Smooth muscle cell (in vitro differentiated cells): Measurements from ENCODE around the gene CNTN4. TPM values are rescaled to one million over a fixed set of nuclear protein-coding genes. Genes with fewer than 3 reads are reported as not detected.

ENCODE experiments used
- DNase-seq: peaks from one replicate; lab custom pipeline; 2025; ENCODE audit not compliant: unreplicated experiment; lab: John Stamatoyannopoulos, UW
- H2AFZ ChIP-seq: fragments of 200-600 bp; sonication (generic); 2 replicates; pipeline ENCODE4 v1.6.0; 2016; ENCODE audit warnings: antibody characterized with exemption, low read depth, mild to moderate bottlenecking
- H3F3A ChIP-seq: fragments of 200-600 bp; sonication (generic); 2 replicates; pipeline ENCODE4 v1.6.0; 2017; ENCODE audit warnings: antibody characterized with exemption, low read depth
- H3K27ac ChIP-seq: fragments of 200-600 bp; sonication (generic); 2 replicates; pipeline ENCODE4 v1.5.1; 2016; ENCODE audit warnings: low read depth, mild to moderate bottlenecking
- H3K27me3 ChIP-seq: fragments of 200-600 bp; sonication (generic); 2 replicates; pipeline ENCODE4 v1.6.1; 2016; ENCODE audit warnings: low read depth, mild to moderate bottlenecking
- H3K36me3 ChIP-seq: fragments of 200-600 bp; sonication (generic); 2 replicates; pipeline ENCODE4 v1.5.1; 2016; ENCODE audit warnings: low read depth
- H3K4me1 ChIP-seq: fragments of 200-600 bp; sonication (generic); 2 replicates; pipeline ENCODE4 v1.5.1; 2016; ENCODE audit warnings: low read depth
- H3K4me2 ChIP-seq: fragments of 200-600 bp; sonication (generic); 2 replicates; pipeline ENCODE4 v1.6.0; 2016; ENCODE audit warnings: mild to moderate bottlenecking
- H3K4me3 ChIP-seq: fragments of 200-600 bp; sonication (generic); 2 replicates; pipeline ENCODE4 v1.5.1; 2016; ENCODE audit warnings: mild to moderate bottlenecking
- H3K79me2 ChIP-seq: fragments of 200-600 bp; sonication (generic); 2 replicates; pipeline ENCODE4 v1.6.0; 2016; ENCODE audit warnings: low read depth, mild to moderate bottlenecking
- H3K9ac ChIP-seq: fragments of 200-600 bp; sonication (generic); 2 replicates; pipeline ENCODE4 v1.6.0; 2016; ENCODE audit warnings: low read depth
- H3K9me3 ChIP-seq: fragments of 200-600 bp; sonication (generic); replicated peaks from 2 replicates; pipeline ENCODE4 v1.5.1; 2016; ENCODE audit warnings: low read depth
- H4K20me1 ChIP-seq: fragments of 200-600 bp; sonication (generic); 2 replicates; pipeline ENCODE4 v1.6.0; 2016; ENCODE audit warnings: low read depth
- WGBS: methylation state at CpG from one replicate; pipeline ENCODE4 v1.1.7; 2016; ENCODE audit warnings: low lambda C conversion rate; 5-methylcytosine and 5-hydroxymethylcytosine counted together
- polyA plus RNA-seq: library from polyadenylated mRNA; unstranded; fragments of >200 nt; fragmentation: Nextera tagmentation; extraction: Ambion mirVana; gene quantifications from 2 replicates; pipeline ENCODE4 v1.2.1, GENCODE V29; 2016
- total RNA-seq: library from RNA; depleted of rRNA; stranded (reverse); fragments of >200 nt; gene quantifications from 2 replicates; pipeline ENCODE4 v1.2.3, GENCODE V29; 2014
- TF ChIP-seq, protein P1 (sequence below): fragments of 200-600 bp; sonication (generic); IDR thresholded peaks from 2 replicates; pipeline ENCODE4 v1.5.1; 2017; ENCODE audit warnings: borderline replicate concordance, mild to moderate bottlenecking, antibody characterized with exemption; ENCODE audit not compliant: insufficient read depth, poor library complexity, severe bottlenecking

Gene CNTN4
- total and polyA plus RNA-seq, 2 experiments from 2014 or later: 12.1 to 15.8 TPM

GRCh38 chr3:2458816-2459215, 360.1 kb downstream of the CNTN4 start:
- H3K4me1 ChIP-seq: no peaks in the 10 kb centered on the region
- TF ChIP-seq, protein P1, sequence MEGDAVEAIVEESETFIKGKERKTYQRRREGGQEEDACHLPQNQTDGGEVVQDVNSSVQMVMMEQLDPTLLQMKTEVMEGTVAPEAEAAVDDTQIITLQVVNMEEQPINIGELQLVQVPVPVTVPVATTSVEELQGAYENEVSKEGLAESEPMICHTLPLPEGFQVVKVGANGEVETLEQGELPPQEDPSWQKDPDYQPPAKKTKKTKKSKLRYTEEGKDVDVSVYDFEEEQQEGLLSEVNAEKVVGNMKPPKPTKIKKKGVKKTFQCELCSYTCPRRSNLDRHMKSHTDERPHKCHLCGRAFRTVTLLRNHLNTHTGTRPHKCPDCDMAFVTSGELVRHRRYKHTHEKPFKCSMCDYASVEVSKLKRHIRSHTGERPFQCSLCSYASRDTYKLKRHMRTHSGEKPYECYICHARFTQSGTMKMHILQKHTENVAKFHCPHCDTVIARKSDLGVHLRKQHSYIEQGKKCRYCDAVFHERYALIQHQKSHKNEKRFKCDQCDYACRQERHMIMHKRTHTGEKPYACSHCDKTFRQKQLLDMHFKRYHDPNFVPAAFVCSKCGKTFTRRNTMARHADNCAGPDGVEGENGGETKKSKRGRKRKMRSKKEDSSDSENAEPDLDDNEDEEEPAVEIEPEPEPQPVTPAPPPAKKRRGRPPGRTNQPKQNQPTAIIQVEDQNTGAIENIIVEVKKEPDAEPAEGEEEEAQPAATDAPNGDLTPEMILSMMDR: no peak
- H3K79me2 ChIP-seq: no peaks in the 10 kb centered on the region
- no peaks in the 10 kb centered on the region for H3K9me3 ChIP-seq
- H3K4me3 ChIP-seq: no peak overlapping the region
- H3K36me3 ChIP-seq: no peaks in the 10 kb centered on the region
- no peaks in the 10 kb centered on the region for H4K20me1 ChIP-seq
- H3K4me2 ChIP-seq: no peak overlapping the region
- H3F3A ChIP-seq: no peaks in the 10 kb centered on the region
- H3K9ac ChIP-seq: no peak overlapping the region
- DNase-seq: no peak
- H2AFZ ChIP-seq: no peak overlapping the region
- no peak overlapping the region for H3K27ac ChIP-seq
- WGBS: 60% methylated on average over 2 of the region's 2 CpGs
- H3K27me3 ChIP-seq: no peaks in the 10 kb centered on the region

GRCh38 chr3:2465842-2466241, 367.2 kb downstream of the CNTN4 start:
- Histone ChIP-seq H3K36me3 (no peaks in the 10 kb centered on the region), H3K4me1 (no peaks in the 10 kb centered on the region), H3K79me2 (no peaks in the 10 kb centered on the region), H3K9me3 (no peaks in the 10 kb centered on the region), H3K4me2 (no peak overlapping the region), H3K4me3 (no peak overlapping the region), H3K27ac (no peak overlapping the region), H2AFZ (no peak overlapping the region), H3F3A (no peaks in the 10 kb centered on the region), H4K20me1 (no peaks in the 10 kb centered on the region), H3K27me3 (no peaks in the 10 kb centered on the region), H3K9ac (no peak overlapping the region)
- TF ChIP-seq, protein P1: no peak
- DNase-seq: no peak
- WGBS: 93% methylated on average over 1 of the region's 1 CpG

GRCh38 chr3:2468816-2469215, 370.1 kb downstream of the CNTN4 start:
- Histone ChIP-seq H3K27ac (no peak overlapping the region), H4K20me1 (no peaks in the 10 kb centered on the region), H3K79me2 (no peaks in the 10 kb centered on the region), H3K27me3 (no peaks in the 10 kb centered on the region), H2AFZ (no peak overlapping the region), H3K4me3 (no peak overlapping the region), H3F3A (no peaks in the 10 kb centered on the region), H3K4me2 (no peak overlapping the region), H3K9me3 (no peaks in the 10 kb centered on the region), H3K4me1 (no peaks in the 10 kb centered on the region), H3K36me3 (no peaks in the 10 kb centered on the region), H3K9ac (no peak overlapping the region)
- 75% methylated on average over 4 of the region's 4 CpGs for WGBS
- TF ChIP-seq, protein P1: no peak
- no peak for DNase-seq

GRCh38 chr3:2476996-2477395, 378.3 kb downstream of the CNTN4 start:
- Histone ChIP-seq H4K20me1 (no peaks in the 10 kb centered on the region), H3K79me2 (no peaks in the 10 kb centered on the region), H3K4me2 (no peak overlapping the region), H3K4me3 (no peak overlapping the region), H3K4me1 (peaks cover 3% of the 10 kb centered on the region), H3K9me3 (no peaks in the 10 kb centered on the region), H3F3A (no peaks in the 10 kb centered on the region), H3K9ac (no peak overlapping the region), H3K27ac (no peak overlapping the region), H3K27me3 (no peaks in the 10 kb centered on the region), H3K36me3 (no peaks in the 10 kb centered on the region), H2AFZ (no peak overlapping the region)
- TF ChIP-seq, protein P1: no peak
- DNase-seq: no peak
